Activated naive CD4-positive, alpha-beta T cell (primary cell): ENCODE data around the gene SAFB.
A peak's percentile ranks its signal among the peaks of the same experiment; 100 is the strongest.

Experiments
- DNase-seq, 4 experiments: peaks; one replicate each; lab custom pipeline; 2025; lab: John Stamatoyannopoulos, UW

Gene SAFB

DNA sequence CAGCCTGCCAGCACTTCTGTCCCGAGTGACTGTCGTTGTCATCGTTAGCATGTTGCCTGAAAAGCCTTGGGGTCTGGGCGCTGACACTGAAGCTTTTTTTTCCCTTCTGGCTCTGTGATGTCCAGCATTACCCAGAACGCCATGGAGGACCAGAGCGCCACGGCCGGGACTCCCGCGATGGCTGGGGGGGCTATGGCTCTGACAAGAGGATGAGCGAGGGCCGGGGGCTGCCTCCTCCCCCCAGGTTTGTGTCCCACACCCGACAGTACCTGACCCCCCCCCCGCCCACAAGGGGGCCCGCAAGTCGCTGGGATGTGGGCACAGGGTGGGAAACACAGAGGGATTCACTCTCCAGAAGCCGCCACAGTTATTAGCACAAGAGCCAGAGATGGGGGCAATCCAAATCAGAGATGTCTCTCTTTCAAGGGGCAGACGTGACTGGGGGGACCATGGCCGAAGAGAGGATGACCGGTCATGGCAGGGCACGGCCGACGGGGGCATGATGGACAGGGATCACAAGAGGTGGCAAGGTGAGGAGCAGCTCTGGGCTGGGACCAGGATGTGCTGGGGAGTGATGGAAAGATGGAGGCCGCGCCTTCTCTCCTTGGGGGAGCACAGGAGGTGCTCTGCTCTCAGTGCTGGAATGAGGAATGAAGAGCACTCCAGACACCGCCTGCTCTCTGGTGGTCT is 44.2 kb downstream of the SAFB start:
- no peak for DNase-seq

DNA sequence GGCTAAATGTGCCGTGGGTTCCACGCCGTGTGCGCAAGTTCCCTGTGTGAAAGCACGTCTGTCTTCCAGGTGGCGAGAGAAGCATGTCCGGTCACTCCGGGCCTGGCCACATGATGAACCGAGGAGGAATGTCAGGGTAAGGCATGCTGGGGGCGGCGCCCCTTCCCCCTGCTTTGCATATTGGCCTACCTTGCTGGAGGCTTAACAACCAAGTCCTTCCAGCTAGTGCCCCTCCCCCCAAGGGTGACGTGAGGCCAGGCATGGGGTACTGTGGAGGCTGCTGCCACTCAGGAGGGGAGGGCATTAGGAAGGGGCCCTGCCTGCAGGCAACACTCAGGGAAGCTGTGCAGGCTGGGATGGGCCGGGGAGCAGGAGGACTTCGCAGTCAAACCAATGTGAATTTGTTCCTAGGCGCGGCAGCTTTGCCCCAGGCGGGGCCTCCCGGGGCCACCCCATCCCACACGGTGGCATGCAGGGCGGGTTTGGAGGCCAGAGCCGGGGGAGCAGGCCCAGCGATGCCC is 44.9 kb downstream of the SAFB start:
- DNase-seq = no peak

DNA sequence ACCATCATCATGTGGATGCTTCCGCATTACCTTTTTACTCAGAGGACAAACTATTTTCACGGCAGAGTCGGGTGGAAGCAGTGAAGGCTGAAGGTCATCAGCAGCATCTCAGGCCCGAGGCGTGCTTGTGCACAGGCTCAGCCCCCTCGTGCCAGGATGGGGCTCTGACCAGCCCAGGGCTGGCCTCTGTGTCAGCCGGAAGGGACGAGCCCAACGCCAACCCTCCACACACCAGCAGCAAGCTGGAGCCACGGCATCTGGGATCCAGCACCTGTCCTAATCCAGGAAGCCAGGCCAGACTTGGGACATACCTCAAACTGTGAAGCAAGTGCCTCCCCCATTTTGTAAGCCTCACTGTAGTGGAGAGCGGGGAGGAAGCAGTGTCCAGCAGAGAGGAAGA is 46.3 kb downstream of the SAFB start:
- DNase-seq = no peak

DNA sequence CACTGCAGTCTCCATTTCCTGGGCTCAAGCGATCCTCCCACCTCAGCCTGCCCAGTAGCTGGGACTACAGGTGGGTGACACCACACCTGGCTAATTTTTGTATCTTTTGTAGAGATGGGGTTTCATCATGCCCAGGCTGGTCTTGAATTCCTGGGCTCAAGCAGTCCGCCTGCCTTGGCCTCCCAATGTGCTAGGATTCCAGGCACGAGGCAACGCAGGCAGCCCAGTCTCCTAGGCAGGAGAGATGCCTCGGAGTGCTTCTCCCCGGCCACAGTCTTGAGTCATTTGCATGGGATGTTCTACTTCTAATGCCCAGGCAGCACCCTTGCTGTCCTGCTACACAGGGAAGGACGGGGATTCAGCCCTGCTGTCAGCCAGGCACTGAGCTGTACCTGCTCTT is 48.7 kb downstream of the SAFB start:
- no peak for DNase-seq

DNA sequence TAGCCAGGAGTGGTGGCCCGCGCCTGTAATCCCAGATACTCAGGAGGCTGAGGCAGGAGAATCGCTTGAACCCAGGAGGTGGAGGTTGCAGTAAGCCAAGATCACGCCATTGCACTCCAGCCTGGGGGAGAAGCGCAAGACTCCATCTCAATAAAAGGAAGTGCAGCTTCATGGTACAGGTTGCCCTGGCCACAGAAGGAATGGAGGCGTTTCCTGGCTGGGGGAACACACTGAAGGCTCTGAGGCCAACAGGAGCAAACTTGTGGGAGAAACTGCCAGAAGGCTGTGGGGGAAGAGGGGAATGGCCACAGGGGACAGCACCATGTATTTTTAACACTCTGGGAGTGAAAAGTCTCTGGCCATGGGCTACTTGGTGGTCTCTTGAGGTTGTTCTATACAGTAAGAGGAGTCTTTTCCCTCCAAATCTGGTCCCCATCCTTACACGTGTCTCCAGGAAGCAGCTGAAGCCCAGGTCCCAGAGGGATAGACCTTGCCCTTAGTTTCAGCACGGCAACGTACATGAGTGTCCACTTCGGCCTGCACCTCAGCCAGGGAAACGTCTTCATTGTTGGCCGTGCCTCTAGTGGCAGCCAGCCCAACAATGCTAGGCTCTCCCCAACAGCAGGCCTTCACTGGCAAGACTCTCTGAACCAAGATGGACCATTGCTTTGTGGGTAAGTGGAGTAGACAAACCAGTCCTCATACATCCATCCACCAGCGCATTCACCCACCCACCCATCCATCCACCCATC is 50.0 kb downstream of the SAFB start:
- DNase-seq = no peak

DNA sequence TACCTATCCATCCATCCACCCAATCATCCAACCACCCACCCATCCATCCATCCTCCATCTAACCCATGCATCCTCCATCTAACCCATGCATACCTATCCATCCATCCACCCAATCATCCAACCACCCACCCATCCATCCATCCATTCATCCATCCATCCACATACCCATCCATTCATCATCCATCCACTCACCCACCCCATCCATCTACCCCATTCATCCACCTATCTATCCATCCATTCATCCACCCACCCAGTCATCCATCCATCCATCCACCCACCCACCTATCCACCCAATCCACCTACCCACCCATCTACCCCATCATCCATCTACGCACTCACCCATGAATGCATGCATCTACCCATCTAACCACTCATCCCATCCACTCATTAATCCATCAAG is 50.9 kb downstream of the SAFB start:
- no peak for DNase-seq

DNA sequence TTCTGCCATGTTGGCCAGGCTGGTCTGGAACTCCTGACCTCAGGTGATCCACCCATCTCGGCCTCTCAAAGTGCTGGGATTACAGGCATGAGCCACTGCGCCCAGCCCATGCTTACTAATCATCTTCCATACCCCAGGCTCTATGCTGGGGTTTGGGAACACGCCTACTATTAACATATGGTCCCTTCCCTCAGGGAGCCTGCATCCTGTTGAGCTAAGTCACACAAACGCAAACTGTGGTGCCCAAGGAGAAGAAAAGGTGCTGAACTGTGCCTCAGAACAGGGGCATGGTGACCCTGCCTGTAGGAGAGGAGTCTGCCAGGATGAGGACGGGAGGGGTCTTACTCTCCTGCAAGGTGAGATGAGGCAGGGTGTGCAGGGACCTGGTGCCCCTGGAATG is 51.8 kb downstream of the SAFB start:
- DNase-seq = no peak

DNA sequence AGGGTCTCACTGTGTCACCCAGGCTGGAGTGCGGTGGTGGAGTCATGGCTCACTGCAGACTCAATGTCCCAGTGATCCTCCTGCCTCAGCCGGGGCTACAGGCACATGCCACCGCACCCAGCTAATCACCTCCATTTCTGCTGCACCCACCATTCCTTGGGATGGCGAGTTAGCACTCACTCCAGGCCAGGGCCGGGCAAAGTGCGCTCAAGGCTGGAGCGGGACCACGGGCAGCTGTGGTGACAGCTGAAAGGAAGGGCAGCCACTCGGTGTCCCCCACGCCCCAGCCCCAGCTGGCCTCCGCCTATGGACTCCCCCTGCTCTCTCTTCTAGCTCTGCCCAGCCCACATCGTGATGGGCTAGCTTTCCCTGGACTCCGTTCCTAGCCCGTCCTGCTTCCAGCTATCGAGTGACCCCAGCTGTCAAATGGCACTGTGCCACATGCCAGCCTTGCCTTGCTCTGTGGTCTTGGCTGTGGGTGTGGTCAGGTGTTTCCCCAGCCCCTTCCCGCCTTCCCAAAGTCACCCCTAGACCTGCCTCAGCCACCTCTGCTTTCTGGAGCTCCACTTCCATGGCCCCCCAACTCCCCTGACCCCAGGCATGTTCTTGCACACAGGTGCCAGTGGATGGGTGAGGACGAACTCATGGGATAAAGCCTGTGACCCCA is 53.4 kb downstream of the SAFB start:
- DNase-seq = no peak

DNA sequence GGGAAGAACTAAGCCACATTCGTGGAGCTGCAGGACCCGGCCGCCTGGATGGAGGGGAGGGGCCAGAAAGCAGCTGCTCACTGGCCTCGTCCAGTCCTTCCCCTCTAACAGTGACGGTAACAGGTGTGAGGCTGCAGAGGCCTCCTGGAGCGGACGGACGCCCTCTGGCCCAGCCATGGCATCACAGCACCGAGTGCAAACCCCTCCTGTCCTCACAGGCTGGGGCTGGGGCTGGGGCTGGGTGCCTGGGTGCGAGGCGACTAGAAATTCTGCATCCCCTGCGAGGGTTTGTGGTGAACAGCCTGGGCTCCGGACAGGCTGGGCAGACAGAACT is 53.9 kb downstream of the SAFB start:
- no peak for DNase-seq

DNA sequence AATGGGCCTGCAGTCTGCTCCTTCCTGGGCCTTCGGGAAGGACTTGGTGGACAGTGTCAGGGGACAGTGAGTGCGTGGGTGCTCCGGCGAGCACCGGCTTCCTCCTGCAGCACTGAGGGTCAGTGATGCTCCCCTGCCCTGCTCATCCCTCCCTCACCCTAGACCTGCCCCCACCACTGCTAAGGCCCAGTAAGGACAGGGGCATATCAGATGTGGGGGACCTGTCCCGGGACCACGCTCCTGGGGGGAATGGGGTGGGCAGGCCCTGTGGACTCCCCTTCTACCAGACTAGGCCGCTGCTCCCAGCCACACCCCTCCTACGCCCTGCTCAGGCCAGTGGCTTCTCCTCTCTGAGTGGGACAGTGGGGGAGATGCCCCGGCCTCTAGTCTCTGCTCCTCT is 54.3 kb downstream of the SAFB start:
- DNase-seq = no peak

DNA sequence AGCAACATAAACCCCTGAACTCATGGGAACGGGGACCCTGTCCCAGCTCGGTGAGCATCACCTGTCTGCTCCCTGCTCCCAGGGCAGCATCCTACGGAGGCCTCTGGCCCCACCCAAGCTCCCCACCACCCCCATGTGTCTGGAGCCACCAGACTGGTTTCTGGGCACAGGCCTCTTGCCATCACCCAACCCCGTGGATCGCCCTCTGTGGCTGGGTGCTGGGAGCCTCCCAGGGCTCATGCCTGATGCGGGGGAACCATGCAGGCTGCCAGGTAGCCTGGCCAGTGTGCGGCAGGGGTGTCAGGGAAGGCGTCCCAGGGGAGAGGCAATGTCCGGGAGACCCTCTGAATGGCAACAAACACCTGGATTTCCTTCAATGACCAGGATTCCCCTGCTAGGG is 54.7 kb downstream of the SAFB start:
- DNase-seq = no peak

DNA sequence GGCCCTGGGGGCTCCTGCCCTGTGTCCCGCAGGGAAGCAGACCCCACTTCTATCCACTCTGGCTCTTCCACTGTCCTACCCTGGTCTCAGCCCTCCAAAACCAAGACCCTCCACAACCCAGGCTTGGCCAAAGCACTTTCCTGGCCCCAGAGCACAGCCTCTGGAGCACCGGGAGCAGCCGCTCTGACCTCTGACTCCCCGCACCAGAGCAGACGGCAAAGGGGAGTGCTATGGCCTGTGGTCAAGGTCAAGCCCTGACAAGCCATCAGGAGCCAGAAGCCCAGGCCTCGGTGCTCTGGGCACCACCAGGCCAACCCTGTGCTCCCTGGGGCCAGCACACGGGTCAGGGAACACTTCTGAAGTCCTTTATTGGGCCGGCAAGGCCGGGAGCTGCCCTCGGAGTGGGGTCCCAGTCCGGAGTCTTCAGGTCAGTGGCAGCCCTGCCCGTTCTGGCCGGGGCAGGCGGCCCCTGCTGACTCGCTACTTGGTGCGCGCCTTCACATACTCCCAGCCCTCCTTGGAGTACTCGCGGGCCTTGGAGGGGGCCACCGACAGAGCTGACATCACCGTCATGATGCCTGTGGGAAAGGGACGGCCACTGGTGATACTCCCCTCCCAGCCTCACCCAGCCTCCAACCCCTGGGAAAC is 55.3 kb downstream of the SAFB start:
- DNase-seq = no peak

DNA sequence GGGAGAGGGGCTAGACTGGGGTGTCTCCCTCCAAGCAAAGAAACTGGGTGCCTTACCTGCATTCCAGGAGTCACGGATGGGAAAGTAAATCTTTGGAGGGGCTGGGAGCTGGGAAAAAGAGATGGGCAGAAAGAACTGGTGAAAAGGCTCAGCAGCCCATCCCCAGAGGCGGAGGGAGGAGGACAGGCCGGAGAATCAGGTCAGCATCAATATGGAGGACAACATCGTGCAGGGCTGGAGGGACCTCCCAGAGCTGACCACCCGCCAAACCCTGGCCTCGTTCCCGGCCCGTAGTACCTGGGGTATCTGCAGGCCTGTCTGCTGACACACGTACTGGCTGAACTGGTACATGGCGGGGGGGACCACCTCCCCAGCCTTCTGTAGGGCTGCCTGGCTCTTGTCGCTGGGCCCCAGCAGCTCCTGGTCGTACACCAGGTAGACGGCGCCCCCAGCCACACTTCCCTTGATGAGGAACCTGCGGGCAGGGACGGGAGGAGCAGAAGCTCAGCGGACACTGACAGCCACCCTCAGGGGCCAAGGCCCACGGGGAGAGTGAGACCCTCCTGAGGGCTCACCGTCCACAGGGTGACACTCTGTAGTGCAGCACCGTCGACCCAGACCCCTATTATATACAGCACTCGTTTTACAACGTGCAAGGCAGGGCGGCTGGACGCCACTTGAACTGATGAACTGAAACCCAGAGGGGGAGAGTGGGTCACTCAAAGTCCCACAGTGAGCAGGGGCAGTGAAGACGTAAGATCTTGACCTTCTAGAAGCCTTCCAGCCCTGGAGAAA is 56.6 kb downstream of the SAFB start:
- no peak for DNase-seq

DNA sequence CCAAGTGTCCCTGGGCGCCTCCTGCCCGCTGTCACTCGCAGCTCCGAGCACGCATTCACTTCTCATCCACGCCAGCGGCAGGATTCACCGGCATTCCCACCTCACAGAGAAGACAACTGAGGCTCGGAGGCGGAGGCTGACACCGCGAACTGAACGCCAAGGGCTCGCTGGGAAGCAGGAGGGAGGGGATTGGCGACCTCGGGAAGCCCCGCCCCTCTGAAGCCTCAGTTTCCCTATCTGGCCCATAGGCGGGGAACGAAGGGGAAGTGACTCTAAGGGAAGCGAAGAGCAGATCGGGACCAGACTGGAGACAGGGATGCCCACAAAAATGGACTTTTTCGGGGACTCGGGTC is 57.2 kb downstream of the SAFB start:
- DNase-seq = no peak

DNA sequence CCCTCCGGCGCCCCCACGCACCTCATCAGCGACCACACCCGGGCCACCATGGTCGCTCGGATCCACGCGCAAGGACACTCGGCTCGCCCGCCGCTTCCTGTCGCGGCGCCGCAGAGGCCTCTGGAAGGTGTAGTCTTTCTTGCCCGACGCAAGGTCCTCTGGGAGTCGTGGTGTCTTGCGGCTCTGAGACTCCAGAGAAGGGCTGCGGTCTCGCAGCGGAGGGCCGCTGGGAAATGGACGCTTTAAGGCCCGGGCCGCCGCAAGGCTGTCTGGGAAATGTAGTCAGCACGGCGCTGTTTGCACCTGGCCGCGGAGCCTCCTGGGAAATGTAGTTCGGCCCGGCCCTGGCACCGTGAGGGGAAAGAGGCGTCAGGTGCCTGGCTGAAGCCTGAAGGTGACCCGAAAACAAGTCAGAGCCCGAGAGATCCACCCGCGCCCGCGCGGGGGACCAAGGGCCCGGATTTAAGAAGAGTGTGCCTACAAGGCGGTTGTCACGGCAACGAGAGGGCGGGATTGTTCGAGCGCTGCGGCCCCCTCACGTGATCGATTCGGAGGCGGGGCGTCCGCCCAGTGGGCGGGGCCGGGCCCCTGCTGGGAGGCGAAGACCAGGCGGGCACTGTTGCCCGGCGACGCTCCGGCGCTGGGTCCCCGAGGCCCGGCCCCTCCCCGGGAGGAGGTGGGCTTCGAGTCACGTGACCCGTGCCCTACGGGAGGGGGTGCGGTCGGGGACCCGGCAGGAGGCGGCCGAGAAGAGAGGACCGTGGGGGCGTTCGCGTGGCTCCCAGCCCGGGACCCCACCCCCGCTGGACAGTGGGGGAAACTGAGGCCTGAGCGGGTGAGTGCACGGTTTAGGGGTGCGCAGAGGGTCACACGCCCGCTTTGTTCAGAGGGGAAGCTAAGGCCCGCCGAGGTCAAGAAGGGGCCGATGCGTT is 57.8 kb downstream of the SAFB start, which contains the start of the genes HSD11B1L and MICOS13:
Gene HSD11B1L, plus strand, starts transcription at position 591 of the 932 bp plus-strand sequence. CDS start 3,806 bp downstream, outside the sequence.
Gene MICOS13, minus strand, starts transcription at position 80 of the 932 bp plus-strand sequence. Its CDS starts 30 bp downstream, at position 50.
- DNase-seq = peak; percentile 97 to 99 (median 98)

DNA sequence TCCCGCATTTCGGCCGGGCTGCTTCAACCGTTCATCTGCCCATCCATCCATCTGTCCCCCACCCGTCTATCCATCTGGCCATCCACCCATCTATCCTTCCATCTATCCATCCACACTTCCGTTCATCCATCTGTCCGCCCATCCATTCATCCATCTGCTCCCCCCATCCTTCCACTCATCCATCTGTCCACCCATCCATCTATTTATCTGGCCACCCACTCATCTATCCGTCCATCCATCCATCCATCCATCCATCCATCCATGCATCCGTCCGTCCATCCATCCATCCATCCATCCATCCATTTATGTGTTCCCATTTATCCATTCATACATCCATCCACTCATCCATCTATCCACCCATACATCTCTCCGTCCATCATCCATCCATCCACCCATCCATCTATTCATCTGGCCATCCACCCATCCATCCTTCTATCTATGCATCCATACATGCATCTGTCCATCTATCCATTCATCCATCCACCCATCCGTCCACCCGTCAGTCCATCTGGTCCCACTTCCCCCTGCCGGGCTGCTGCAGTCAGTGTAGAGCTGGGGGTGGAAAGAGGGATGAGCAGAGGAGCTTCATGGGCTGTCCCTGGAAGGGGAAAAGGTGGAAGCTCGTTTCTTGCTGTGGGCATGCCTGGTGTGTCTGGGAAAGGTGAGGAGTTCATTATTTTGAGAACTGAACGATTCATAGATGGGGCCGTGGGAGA is 58.7 kb downstream of the SAFB start:
- DNase-seq = no peak

DNA sequence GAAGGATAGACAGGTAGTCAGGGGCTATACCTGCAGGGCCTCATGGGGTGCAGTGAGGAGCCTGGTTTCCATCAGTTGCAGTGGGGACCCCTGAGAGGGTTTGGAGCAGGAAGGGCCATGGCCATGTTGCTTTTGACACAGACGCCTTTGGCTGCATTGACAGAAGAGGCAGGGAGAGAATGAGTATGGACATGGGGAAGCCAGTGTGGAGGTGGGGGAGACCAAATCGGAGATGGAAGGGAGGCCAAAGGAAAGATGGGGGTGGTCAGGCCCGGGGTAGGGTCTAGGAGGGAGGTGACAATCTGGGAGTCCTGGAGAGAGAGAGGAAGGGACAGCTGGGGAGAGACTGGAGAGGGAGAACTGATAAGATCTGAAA is 59.2 kb downstream of the SAFB start:
- no peak for DNase-seq

DNA sequence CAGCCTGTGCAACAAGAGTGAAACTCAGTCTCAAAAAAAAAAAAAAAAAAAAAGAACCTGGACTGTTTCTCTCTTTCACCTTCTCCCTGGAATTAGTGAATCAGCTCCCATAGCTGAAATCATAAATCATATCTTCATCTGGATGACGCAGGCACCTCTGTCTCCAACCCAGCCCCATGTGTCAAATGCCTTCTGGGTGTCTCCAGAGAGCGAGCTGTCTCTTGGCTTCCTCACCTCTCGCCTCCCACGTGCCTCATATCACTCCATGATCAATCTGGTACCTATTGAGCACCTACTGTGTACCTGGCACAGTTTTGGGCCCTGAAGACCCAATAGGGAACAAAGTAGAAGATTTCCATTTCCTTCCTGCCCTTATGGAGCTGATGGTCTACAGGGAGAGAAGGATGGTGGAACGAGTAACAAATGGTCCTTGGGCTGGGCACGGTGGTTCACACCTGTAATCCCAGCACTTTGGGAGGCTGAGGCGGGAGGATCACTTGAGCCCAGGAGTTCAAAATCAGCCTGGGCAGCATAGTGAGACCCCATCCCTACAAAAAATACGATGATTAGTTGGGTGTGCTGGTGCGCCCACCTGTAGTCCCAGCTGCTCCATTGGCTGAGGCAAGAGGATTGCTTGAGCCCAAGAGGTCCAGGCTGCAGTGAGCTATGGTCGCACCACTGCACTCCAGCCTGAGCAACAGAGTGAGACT is 60.4 kb downstream of the SAFB start:
- DNase-seq = no peak
